H1 (cell line): ENCODE measurements around the gene THRB. TPM values are rescaled to one million over a fixed set of nuclear protein-coding genes. Genes with fewer than 3 reads are reported as not detected.

Source experiments
- EZH2 ChIP-seq: fragments of 200-600 bp; sonication (generic); IDR thresholded peaks from 2 replicates; pipeline ENCODE4 v1.7.1; 2012; ENCODE audit warnings: low read depth, mild to moderate bottlenecking, moderate library complexity, low read length, inconsistent platforms; ENCODE audit not compliant: severe bottlenecking
- NRF1 ChIP-seq: IDR thresholded peaks from 2 replicates; pipeline ENCODE4 v1.6.1; 2011; ENCODE audit warnings: mild to moderate bottlenecking, low read depth, low read length, improper control_type of control experiment
- RBBP5 ChIP-seq: IDR thresholded peaks from 2 replicates; pipeline ENCODE4 v1.7.1; 2012; ENCODE audit warnings: low read depth, mild to moderate bottlenecking, inconsistent platforms, low read length, moderate library complexity, borderline replicate concordance
- TCF12 ChIP-seq: IDR thresholded peaks from 2 replicates; pipeline ENCODE4 v1.6.1; 2011; ENCODE audit warnings: low read depth, mild to moderate bottlenecking, low read length
- polyA plus RNA-seq, 7 experiments: library from polyadenylated mRNA; depleted of rRNA in 3 of 7; stranded (reverse) in 5 of 7; unstranded in 2 of 7; fragments of >200 nt in 5 of 7; fragments of 200-250 nt in 2 of 7; gene quantifications; 1 replicate in 5 of 7; 2 replicates in 1 of 7; 4 replicates in 1 of 7; pipeline versions ENCODE4 v1.2.1 to v1.2.3, GENCODE V29; 2011 to 2013; ENCODE audit warnings: missing spikeins in 2 of 7, mixed read lengths in 2 of 7
- total RNA-seq: library from RNA; stranded (reverse); fragmentation: NEBNext Ultra II Directional; extraction: Animal tissue kit (Norgen Biotek cat#: 25700); gene quantifications from 2 replicates; pipeline ENCODE4 v1.2.1, GENCODE V29; 2021
- TF ChIP-seq, protein P1 (sequence below): IDR thresholded peaks from 2 replicates; pipeline ENCODE4 v1.6.1; 2011; ENCODE audit warnings: low read length, improper control_type of control experiment

Gene THRB
- total and polyA plus RNA-seq, 2 of the 8 experiments (the other 6 are each of a cell fraction or from before 2014, with no cell fraction given) = 0.98 to 3.9 TPM

DNA sequence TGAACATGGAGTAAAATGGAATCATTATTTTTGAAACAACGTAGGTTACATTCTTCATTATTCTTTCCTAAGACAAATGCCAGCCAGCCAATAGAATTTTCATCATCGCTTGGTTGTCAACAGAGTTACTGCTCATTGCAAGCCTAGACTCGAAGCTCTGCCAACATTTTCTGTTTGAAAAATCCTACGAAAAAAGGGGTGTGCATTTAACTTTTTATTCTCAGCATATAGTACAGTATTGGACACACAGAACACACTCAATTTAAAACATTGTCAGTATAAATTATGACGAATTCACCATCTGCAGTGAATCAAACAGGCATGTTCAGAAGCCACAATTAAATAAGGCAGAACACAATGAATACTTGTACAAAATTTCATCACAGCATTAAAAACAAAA lies 317.4 kb downstream of the THRB start (continued):
- TF ChIP-seq NRF1 (no peak), RBBP5 (no peak), TCF12 (no peak), EZH2 (no peak)
- TF ChIP-seq, protein P1, sequence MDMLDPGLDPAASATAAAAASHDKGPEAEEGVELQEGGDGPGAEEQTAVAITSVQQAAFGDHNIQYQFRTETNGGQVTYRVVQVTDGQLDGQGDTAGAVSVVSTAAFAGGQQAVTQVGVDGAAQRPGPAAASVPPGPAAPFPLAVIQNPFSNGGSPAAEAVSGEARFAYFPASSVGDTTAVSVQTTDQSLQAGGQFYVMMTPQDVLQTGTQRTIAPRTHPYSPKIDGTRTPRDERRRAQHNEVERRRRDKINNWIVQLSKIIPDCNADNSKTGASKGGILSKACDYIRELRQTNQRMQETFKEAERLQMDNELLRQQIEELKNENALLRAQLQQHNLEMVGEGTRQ = no peak
